ENCODE measurements around the gene RTL1.

DNA sequence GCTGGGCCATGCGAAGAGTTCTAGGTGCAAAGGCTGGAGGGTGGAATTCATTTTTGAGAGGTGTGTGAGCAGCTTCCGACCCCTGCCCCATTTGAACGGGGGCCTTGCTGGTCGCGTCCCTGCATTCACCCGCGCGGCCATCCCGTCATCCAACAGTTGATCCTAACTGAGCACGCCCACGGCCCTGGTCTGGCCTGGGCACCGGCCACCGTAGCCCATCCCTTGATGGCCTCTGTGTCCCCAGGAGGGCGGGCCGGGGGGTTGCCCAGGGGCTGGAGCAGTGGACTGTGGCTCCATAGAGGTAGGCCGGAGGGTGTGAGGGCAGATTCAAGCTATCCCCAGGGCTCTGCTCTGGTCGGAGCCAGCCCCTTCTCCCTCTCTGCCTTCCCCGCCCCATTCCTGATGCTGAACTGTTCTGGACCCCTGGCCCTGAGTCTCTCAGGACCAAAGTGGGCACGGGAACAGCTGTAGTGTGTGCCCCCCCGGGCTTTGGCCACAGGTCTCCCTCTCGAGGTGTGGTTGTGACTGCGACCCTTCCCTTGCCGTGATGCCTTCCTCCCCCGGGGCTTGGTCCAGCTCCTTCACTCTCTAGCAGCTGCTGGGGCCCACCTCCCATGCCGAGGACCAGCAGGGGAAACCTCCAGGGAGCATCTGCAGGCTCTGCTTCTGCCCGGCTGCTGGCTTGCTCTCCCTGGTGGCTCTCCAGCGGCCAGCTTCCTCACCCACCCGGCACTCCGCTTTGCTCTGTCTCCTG lies 68.6 kb downstream of the RTL1 start:
- TF ChIP-seq, protein P1, sequence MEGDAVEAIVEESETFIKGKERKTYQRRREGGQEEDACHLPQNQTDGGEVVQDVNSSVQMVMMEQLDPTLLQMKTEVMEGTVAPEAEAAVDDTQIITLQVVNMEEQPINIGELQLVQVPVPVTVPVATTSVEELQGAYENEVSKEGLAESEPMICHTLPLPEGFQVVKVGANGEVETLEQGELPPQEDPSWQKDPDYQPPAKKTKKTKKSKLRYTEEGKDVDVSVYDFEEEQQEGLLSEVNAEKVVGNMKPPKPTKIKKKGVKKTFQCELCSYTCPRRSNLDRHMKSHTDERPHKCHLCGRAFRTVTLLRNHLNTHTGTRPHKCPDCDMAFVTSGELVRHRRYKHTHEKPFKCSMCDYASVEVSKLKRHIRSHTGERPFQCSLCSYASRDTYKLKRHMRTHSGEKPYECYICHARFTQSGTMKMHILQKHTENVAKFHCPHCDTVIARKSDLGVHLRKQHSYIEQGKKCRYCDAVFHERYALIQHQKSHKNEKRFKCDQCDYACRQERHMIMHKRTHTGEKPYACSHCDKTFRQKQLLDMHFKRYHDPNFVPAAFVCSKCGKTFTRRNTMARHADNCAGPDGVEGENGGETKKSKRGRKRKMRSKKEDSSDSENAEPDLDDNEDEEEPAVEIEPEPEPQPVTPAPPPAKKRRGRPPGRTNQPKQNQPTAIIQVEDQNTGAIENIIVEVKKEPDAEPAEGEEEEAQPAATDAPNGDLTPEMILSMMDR (IDR thresholded peaks at IDR 0.05; ENCODE audit: insufficient read depth, low read length): no peak
- no peak for TF ChIP-seq GABPA (IDR thresholded peaks at IDR 0.05; ENCODE audit: low read depth)
- TF ChIP-seq POLR2AphosphoS5 (IDR thresholded peaks at IDR 0.05; ENCODE audit: low read depth): no peak
- TF ChIP-seq, protein P2, sequence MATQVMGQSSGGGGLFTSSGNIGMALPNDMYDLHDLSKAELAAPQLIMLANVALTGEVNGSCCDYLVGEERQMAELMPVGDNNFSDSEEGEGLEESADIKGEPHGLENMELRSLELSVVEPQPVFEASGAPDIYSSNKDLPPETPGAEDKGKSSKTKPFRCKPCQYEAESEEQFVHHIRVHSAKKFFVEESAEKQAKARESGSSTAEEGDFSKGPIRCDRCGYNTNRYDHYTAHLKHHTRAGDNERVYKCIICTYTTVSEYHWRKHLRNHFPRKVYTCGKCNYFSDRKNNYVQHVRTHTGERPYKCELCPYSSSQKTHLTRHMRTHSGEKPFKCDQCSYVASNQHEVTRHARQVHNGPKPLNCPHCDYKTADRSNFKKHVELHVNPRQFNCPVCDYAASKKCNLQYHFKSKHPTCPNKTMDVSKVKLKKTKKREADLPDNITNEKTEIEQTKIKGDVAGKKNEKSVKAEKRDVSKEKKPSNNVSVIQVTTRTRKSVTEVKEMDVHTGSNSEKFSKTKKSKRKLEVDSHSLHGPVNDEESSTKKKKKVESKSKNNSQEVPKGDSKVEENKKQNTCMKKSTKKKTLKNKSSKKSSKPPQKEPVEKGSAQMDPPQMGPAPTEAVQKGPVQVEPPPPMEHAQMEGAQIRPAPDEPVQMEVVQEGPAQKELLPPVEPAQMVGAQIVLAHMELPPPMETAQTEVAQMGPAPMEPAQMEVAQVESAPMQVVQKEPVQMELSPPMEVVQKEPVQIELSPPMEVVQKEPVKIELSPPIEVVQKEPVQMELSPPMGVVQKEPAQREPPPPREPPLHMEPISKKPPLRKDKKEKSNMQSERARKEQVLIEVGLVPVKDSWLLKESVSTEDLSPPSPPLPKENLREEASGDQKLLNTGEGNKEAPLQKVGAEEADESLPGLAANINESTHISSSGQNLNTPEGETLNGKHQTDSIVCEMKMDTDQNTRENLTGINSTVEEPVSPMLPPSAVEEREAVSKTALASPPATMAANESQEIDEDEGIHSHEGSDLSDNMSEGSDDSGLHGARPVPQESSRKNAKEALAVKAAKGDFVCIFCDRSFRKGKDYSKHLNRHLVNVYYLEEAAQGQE (IDR thresholded peaks at IDR 0.05; ENCODE audit: insufficient replicate concordance, low read depth): no peak
- no peak for TF ChIP-seq SPI1 (IDR thresholded peaks at IDR 0.05; ENCODE audit: borderline replicate concordance, low read depth)

All from HL-60 (cell line).